ENCODE data around the gene GLDN.

DNA sequence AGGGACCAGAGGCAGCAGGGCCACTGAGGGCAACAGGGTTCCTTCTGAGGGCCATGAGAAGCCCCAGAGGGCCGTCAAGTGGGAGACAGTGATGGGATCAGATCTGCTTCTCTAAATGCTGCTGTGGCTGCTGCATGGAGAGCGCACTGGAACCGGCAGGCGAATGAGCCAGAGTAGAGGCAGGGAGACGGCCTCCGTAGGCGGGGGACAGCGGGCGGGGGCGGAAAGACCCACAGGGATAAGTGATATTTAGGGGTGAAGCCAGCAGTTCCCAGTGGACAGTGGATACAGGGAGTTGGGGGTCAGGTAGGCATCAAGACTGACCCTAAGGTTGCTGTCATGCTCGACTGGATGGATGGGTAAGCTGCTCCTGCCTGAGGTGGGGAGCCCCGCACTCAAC is 45.0 kb downstream of the GLDN start:
- no peak for TF ChIP-seq POLR2A (IDR thresholded peaks at IDR 0.05)
- TF ChIP-seq, protein P1, sequence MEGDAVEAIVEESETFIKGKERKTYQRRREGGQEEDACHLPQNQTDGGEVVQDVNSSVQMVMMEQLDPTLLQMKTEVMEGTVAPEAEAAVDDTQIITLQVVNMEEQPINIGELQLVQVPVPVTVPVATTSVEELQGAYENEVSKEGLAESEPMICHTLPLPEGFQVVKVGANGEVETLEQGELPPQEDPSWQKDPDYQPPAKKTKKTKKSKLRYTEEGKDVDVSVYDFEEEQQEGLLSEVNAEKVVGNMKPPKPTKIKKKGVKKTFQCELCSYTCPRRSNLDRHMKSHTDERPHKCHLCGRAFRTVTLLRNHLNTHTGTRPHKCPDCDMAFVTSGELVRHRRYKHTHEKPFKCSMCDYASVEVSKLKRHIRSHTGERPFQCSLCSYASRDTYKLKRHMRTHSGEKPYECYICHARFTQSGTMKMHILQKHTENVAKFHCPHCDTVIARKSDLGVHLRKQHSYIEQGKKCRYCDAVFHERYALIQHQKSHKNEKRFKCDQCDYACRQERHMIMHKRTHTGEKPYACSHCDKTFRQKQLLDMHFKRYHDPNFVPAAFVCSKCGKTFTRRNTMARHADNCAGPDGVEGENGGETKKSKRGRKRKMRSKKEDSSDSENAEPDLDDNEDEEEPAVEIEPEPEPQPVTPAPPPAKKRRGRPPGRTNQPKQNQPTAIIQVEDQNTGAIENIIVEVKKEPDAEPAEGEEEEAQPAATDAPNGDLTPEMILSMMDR (IDR thresholded peaks at IDR 0.05): no peak
